ENCODE measurements around the gene CACNA1C. TPM values are rescaled to one million over a fixed set of nuclear protein-coding genes. Genes with fewer than 3 reads are reported as not detected.

Gene CACNA1C
- total RNA-seq, 2 experiments from 2014 or later, result 0.05 to 0.08 TPM

- no peak overlapping the region for H3K27ac Mint-ChIP-seq
- CTCF ChIA-PET, result no interaction called here
Measured at GRCh38 chr12:2495417-2496112, 442.8 kb downstream of the CACNA1C start.

GRCh38 chr12:2498964-2499500 lies 446.2 kb downstream of the CACNA1C start:
- H3K36me3 Mint-ChIP-seq (ENCODE audit: low read depth), result no peaks in the 10 kb centered on the region
- ATAC-seq (ENCODE audit: poor library complexity) (no peak), DNase-seq (no peak)
- no peak overlapping the region for H3K27ac Mint-ChIP-seq
- Histone ChIP-seq H3K27me3 (ENCODE audit: control insufficient read depth in 1 of 2, insufficient read depth in 2 of 2, low read length in 2 of 2) (peaks cover 4 to 6% of the 10 kb centered on the region in 2 experiments), H3K9me3 (ENCODE audit: control insufficient read depth in 1 of 2, insufficient read depth in 1 of 2, low read length in 2 of 2) (no peaks in the 10 kb centered on the region), H3K4me3 (ENCODE audit: low read length) (no peak overlapping the region), H3K36me3 (ENCODE audit: insufficient read depth, low read length) (no peaks in the 10 kb centered on the region), H3K27ac (ENCODE audit: low read depth in 1 of 2, low read length in 2 of 2) (no peak overlapping the region), H3K4me1 (ENCODE audit: insufficient read depth, low read length) (no peaks in the 10 kb centered on the region)
- TF ChIP-seq, protein P1, sequence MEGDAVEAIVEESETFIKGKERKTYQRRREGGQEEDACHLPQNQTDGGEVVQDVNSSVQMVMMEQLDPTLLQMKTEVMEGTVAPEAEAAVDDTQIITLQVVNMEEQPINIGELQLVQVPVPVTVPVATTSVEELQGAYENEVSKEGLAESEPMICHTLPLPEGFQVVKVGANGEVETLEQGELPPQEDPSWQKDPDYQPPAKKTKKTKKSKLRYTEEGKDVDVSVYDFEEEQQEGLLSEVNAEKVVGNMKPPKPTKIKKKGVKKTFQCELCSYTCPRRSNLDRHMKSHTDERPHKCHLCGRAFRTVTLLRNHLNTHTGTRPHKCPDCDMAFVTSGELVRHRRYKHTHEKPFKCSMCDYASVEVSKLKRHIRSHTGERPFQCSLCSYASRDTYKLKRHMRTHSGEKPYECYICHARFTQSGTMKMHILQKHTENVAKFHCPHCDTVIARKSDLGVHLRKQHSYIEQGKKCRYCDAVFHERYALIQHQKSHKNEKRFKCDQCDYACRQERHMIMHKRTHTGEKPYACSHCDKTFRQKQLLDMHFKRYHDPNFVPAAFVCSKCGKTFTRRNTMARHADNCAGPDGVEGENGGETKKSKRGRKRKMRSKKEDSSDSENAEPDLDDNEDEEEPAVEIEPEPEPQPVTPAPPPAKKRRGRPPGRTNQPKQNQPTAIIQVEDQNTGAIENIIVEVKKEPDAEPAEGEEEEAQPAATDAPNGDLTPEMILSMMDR (IDR thresholded peaks at IDR 0.05), result no peak
- H3K9me3 Mint-ChIP-seq, result no peaks in the 10 kb centered on the region
- intact Hi-C loops (cut with DNase I, micrococcal nuclease), result no loop called here
- ChIA-PET POLR2A (no interaction called here), CTCF (no interaction called here)
- H3K4me1 Mint-ChIP-seq (ENCODE audit: low read depth), result no peaks in the 10 kb centered on the region
- no peak overlapping the region for H3K4me3 Mint-ChIP-seq
- peaks cover 45% of the 10 kb centered on the region for H3K27me3 Mint-ChIP-seq

More at GRCh38 chr12:2495417-2496112, 442.8 kb downstream of the CACNA1C start:
- Histone ChIP-seq H3K27me3 (ENCODE audit: control insufficient read depth in 1 of 2, insufficient read depth in 2 of 2, low read length in 2 of 2) (peaks cover 3 to 8% of the 10 kb centered on the region in 2 experiments), H3K4me3 (ENCODE audit: low read length) (no peak overlapping the region), H3K9me3 (ENCODE audit: control insufficient read depth in 1 of 2, insufficient read depth in 1 of 2, low read length in 2 of 2) (peaks cover 0 to 6% of the 10 kb centered on the region in 2 experiments), H3K4me1 (ENCODE audit: insufficient read depth, low read length) (no peaks in the 10 kb centered on the region), H3K27ac (ENCODE audit: low read depth in 1 of 2, low read length in 2 of 2) (no peak overlapping the region), H3K36me3 (ENCODE audit: insufficient read depth, low read length) (no peaks in the 10 kb centered on the region)
- Mint-ChIP-seq H3K27me3 (peaks cover 27% of the 10 kb centered on the region), H3K4me3 (no peak overlapping the region), H3K9me3 (no peaks in the 10 kb centered on the region), H3K4me1 (ENCODE audit: low read depth) (no peaks in the 10 kb centered on the region), H3K36me3 (ENCODE audit: low read depth) (no peaks in the 10 kb centered on the region)
- POLR2A ChIA-PET, result no interaction called here
- DNase-seq (no peak), ATAC-seq (ENCODE audit: poor library complexity) (no peak)
- intact Hi-C loops (cut with DNase I, micrococcal nuclease), result no loop called here
- TF ChIP-seq, protein P1 (IDR thresholded peaks at IDR 0.05), result no peak

DNA sequence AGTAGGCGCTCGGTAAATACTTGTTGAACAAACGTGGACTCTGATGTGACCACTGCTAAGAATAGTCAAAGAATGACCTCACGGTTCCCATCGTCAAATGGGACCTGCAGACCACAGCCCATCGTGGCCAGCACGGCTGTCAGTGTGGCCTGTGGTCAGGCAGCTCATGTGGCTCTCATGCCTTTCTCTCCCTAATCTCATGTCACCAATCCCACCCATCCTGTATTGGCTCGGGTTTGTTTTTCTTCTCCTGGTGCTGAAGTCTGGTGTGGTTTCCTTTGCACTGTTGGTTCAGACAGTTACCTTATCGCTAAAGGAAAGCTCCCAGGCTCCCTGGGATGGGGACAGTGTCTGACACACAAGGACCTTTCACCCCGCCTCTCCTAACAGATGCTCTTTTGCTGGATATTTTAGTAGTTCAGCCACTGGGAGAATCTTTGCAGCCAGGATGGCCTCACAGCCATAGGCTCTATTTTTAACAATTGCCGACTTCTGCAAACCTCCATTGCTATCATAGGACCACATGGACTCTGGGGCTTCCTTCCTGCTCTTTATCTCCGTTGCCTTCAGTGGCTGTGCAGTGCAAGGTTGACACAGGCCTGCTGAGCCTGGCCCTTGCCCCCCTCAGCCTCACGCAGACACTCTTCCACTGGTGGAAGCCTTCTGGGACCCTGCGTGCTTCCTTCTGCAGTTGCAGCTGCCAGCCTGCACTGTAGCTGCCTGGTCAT lies 448.8 kb downstream of the CACNA1C start:
- intact Hi-C loops (cut with DNase I, micrococcal nuclease), result no loop called here
- CTCF ChIA-PET, result no interaction called here
- Histone ChIP-seq H3K9me3 (ENCODE audit: control insufficient read depth in 1 of 2, insufficient read depth in 1 of 2, low read length in 2 of 2) (no peaks in the 10 kb centered on the region), H3K27ac (ENCODE audit: low read depth in 1 of 2, low read length in 2 of 2) (no peak overlapping the region), H3K4me1 (ENCODE audit: insufficient read depth, low read length) (no peaks in the 10 kb centered on the region), H3K4me3 (ENCODE audit: low read length) (no peak overlapping the region), H3K36me3 (ENCODE audit: insufficient read depth, low read length) (no peaks in the 10 kb centered on the region), H3K27me3 (ENCODE audit: control insufficient read depth in 1 of 2, insufficient read depth in 2 of 2, low read length in 2 of 2) (peaks cover 4 to 6% of the 10 kb centered on the region in 2 experiments)
- Mint-ChIP-seq H3K27me3 (peaks cover 38% of the 10 kb centered on the region), H3K9me3 (no peaks in the 10 kb centered on the region), H3K36me3 (ENCODE audit: low read depth) (no peaks in the 10 kb centered on the region), H3K4me1 (ENCODE audit: low read depth) (no peaks in the 10 kb centered on the region), H3K4me3 (no peak overlapping the region), H3K27ac (no peak overlapping the region)
- TF ChIP-seq, protein P1 (IDR thresholded peaks at IDR 0.05), result no peak
- POLR2A ChIA-PET, result no interaction called here
- no peak for ATAC-seq (ENCODE audit: poor library complexity)
- DNase-seq, result no peak

Measured in CD4-positive, alpha-beta T cell (primary cell).